K562 (cell line): Measurements from ENCODE around the gene TNFSF9. TPM values are rescaled to one million over a fixed set of nuclear protein-coding genes. Genes with fewer than 3 reads are reported as not detected.
A peak's percentile ranks its signal among the peaks of the same experiment; 100 is the strongest.

Source experiments
- CBX1 ChIP-seq: sonication (generic); IDR thresholded peaks from 2 replicates; pipeline ENCODE4 v1.6.1; 2016; ENCODE audit warnings: antibody characterized with exemption, low read depth, mild to moderate bottlenecking
- DMBX1 ChIP-seq: fragments of 250-450 bp; sonication (Bioruptor Pico); IDR thresholded peaks from 2 replicates; pipeline ENCODE4 v1.8.0; 2022; ENCODE audit warnings: inconsistent platforms, mild to moderate bottlenecking, moderate library complexity, borderline replicate concordance
- GTF2B ChIP-seq: IDR thresholded peaks from 2 replicates; pipeline ENCODE4 v1.6.1; 2011; ENCODE audit not compliant: insufficient read length; ENCODE audit errors: extremely low read depth
- HMG20A ChIP-seq: fragments of 450-650 bp; formaldehyde crosslinking; conservative IDR thresholded peaks from 2 replicates; pipeline ENCODE4 v1.4.0; 2020; ENCODE audit warnings: mild to moderate bottlenecking, mixed read lengths
- HNRNPL ChIP-seq: fragments of 200-400 bp; formaldehyde crosslinking; IDR thresholded peaks from 2 replicates; pipeline ENCODE4 v1.6.1; 2017; ENCODE audit warnings: low read depth, mild to moderate bottlenecking, low read length
- IRF1 ChIP-seq: sonication (generic); formaldehyde crosslinking; IDR thresholded peaks from 2 replicates; pipeline ENCODE4 v1.8.0; 2022; ENCODE audit warnings: missing genetic modification reagents, mild to moderate bottlenecking, borderline replicate concordance
- PRMT5 ChIP-seq: sonication (generic); formaldehyde crosslinking; IDR thresholded peaks from 2 replicates; pipeline ENCODE4 v1.5.0; 2020; ENCODE audit warnings: missing genetic modification reagents
- PTBP1 ChIP-seq: fragments of 200-400 bp; formaldehyde crosslinking; IDR thresholded peaks from 2 replicates; pipeline ENCODE4 v1.6.1; 2017; ENCODE audit warnings: low read depth, low read length
- RBBP5 ChIP-seq: fragments of 200-600 bp; sonication (generic); IDR thresholded peaks from 2 replicates; pipeline ENCODE4 v1.6.1; 2012; ENCODE audit warnings: borderline replicate concordance, mild to moderate bottlenecking, low read length, control low read depth, inconsistent platforms; ENCODE audit not compliant: insufficient read depth, poor library complexity, severe bottlenecking
- SIN3A ChIP-seq, 2 experiments: fragments of 150-350 bp in 1 of 2; IDR thresholded peaks; 2 replicates each; pipeline ENCODE4 v1.6.1; 2011 to 2016; ENCODE audit warnings: borderline replicate concordance in 2 of 2, low read depth in 2 of 2, low read length in 2 of 2, mild to moderate bottlenecking in 2 of 2, moderate library complexity in 2 of 2; ENCODE audit not compliant: control insufficient read depth in 1 of 2
- SIX5 ChIP-seq, 2 experiments: IDR thresholded peaks; 2 replicates each; pipeline ENCODE4 v1.6.1; 2011; ENCODE audit warnings: low read length in 2 of 2, borderline replicate concordance in 1 of 2, low read depth in 1 of 2, mild to moderate bottlenecking in 1 of 2, moderate library complexity in 1 of 2; ENCODE audit not compliant: insufficient read depth in 1 of 2
- STAT6 ChIP-seq: sonication (generic); formaldehyde crosslinking; IDR thresholded peaks from 2 replicates; pipeline ENCODE4 v1.8.1; 2023; ENCODE audit warnings: mild to moderate bottlenecking, missing genetic modification reagents
- TAF1 ChIP-seq: IDR thresholded peaks from 2 replicates; pipeline ENCODE4 v1.6.1; 2011; ENCODE audit warnings: mild to moderate bottlenecking, low read length, moderate library complexity; ENCODE audit not compliant: insufficient read depth, control insufficient read depth, severe bottlenecking; ENCODE audit errors: extremely low read depth
- ZKSCAN3 ChIP-seq: fragments of 250-450 bp; sonication (Bioruptor Pico); IDR thresholded peaks from 2 replicates; pipeline ENCODE4 v1.4.0; 2020
- ZNF140 ChIP-seq: fragments of 250-450 bp; sonication (Bioruptor Pico); IDR thresholded peaks from 2 replicates; pipeline ENCODE4 v1.8.0; 2021; ENCODE audit warnings: moderate library complexity, mild to moderate bottlenecking, inconsistent platforms
- ZNF143 ChIP-seq: sonication (generic); formaldehyde crosslinking; IDR thresholded peaks from 2 replicates; pipeline ENCODE4 v1.9.0; 2022; ENCODE audit warnings: mild to moderate bottlenecking, missing genetic modification reagents
- ZNF75A ChIP-seq: fragments of 450-650 bp; formaldehyde crosslinking; IDR thresholded peaks from 2 replicates; pipeline ENCODE4 v1.4.0; 2020; ENCODE audit warnings: mild to moderate bottlenecking
- ZZZ3 ChIP-seq: fragments of 450-650 bp; IDR thresholded peaks from 2 replicates; pipeline ENCODE4 v1.6.1; 2016; ENCODE audit warnings: antibody characterized with exemption, mild to moderate bottlenecking, moderate library complexity
- polyA plus RNA-seq, 8 experiments: library from polyadenylated mRNA; depleted of rRNA in 4 of 8; stranded (reverse) in 5 of 8; unstranded in 3 of 8; fragments of >200 nt; fragmentation: Nextera tagmentation in 2 of 8; fragmentation: Illumina TruSeq in 1 of 8; extraction: Ambion mirVana in 2 of 8; extraction: Trizol in 1 of 8; gene quantifications; 2 replicates each; pipeline versions ENCODE4 v1.2.1 to v1.2.3, GENCODE V29; 2011 to 2014; ENCODE audit warnings: inconsistent platforms in 1 of 8, missing spikeins in 1 of 8
- total RNA-seq, 7 experiments: library from RNA; depleted of rRNA in 6 of 7; stranded (reverse); fragments of >200 nt in 6 of 7; fragmentation: Illumina TruSeq in 2 of 7; extraction: Trizol in 2 of 7; gene quantifications; 2 replicates each; pipeline versions ENCODE4 v1.2.1 to v1.2.3, GENCODE V29; 2011 to 2021; ENCODE audit warnings: low replicate concordance in 1 of 7
- TF ChIP-seq, protein P1 (sequence below): sonication (generic); formaldehyde crosslinking; IDR thresholded peaks from 2 replicates; pipeline ENCODE4 v1.8.1; 2022; ENCODE audit warnings: missing genetic modification reagents
- TF ChIP-seq, protein P2 (sequence below): sonication (generic); formaldehyde crosslinking; IDR thresholded peaks from 2 replicates; pipeline ENCODE4 v1.8.0; 2023; ENCODE audit warnings: mild to moderate bottlenecking, missing genetic modification reagents

TNFSF9 gene
- total and polyA plus RNA-seq, 9 of the 15 experiments (the other 6 are each of a cell fraction or from before 2014, with no cell fraction given): 1.4 to 17.9 (median 6.5) TPM

- TF ChIP-seq PRMT5 (CRISPR knock-in tag) (no peak), IRF1 (no peak), STAT6 (CRISPR knock-in tag) (no peak), ZKSCAN3 (CRISPR knock-in tag) (no peak), ZNF140 (no peak), DMBX1 (no peak), HMG20A (CRISPR knock-in tag) (no peak), CBX1 (no peak), ZNF143 (CRISPR knock-in tag) (no peak), HNRNPL (no peak), GTF2B (no peak), ZNF75A (CRISPR knock-in tag) (no peak), SIN3A (IDR thresholded peaks at IDR 0.05; ENCODE audit: borderline replicate concordance in 2 of 2, control insufficient read depth in 1 of 2, low read depth in 2 of 2, low read length in 2 of 2) (0 out of 4 replicates have a peak, but pooled peaks of 1 of the 2 experiments have one; percentile 40), TAF1 (no peak), RBBP5 (no peak), ZZZ3 (no peak), PTBP1 (no peak), SIX5 (IDR thresholded peaks at IDR 0.05; ENCODE audit: borderline replicate concordance in 1 of 2, insufficient read depth in 1 of 2, low read depth in 1 of 2, low read length in 2 of 2) (no peak)
- TF ChIP-seq, protein P1, sequence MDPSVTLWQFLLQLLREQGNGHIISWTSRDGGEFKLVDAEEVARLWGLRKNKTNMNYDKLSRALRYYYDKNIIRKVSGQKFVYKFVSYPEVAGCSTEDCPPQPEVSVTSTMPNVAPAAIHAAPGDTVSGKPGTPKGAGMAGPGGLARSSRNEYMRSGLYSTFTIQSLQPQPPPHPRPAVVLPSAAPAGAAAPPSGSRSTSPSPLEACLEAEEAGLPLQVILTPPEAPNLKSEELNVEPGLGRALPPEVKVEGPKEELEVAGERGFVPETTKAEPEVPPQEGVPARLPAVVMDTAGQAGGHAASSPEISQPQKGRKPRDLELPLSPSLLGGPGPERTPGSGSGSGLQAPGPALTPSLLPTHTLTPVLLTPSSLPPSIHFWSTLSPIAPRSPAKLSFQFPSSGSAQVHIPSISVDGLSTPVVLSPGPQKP (CRISPR knock-in tag): no peak
- TF ChIP-seq, protein P2, sequence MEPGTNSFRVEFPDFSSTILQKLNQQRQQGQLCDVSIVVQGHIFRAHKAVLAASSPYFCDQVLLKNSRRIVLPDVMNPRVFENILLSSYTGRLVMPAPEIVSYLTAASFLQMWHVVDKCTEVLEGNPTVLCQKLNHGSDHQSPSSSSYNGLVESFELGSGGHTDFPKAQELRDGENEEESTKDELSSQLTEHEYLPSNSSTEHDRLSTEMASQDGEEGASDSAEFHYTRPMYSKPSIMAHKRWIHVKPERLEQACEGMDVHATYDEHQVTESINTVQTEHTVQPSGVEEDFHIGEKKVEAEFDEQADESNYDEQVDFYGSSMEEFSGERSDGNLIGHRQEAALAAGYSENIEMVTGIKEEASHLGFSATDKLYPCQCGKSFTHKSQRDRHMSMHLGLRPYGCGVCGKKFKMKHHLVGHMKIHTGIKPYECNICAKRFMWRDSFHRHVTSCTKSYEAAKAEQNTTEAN (CRISPR knock-in tag): no peak
These were observed 14.1 kb upstream of the TNFSF9 start (continued) for GRCh38 chr19:6516659-6517291.
